Mammary epithelial cell (primary cell): ENCODE data around the gene NCMAP.

ENCODE experiments used
- EZH2 ChIP-seq: IDR thresholded peaks from 2 replicates; pipeline ENCODE4 v1.6.1; 2012; ENCODE audit warnings: low read length, inconsistent platforms, borderline replicate concordance
- TF ChIP-seq, protein P1 (sequence below), 2 donors: IDR thresholded peaks in 1 of 2; conservative IDR thresholded peaks in 1 of 2; 2 replicates each; pipeline ENCODE4 v1.5.1; 2011 to 2012; ENCODE audit warnings: inconsistent platforms in 2 of 2, low read length in 2 of 2, mild to moderate bottlenecking in 2 of 2, control low read depth in 1 of 2, low read depth in 1 of 2; ENCODE audit not compliant: insufficient read depth in 1 of 2; ENCODE audit errors: extremely low read depth in 1 of 2

DNA sequence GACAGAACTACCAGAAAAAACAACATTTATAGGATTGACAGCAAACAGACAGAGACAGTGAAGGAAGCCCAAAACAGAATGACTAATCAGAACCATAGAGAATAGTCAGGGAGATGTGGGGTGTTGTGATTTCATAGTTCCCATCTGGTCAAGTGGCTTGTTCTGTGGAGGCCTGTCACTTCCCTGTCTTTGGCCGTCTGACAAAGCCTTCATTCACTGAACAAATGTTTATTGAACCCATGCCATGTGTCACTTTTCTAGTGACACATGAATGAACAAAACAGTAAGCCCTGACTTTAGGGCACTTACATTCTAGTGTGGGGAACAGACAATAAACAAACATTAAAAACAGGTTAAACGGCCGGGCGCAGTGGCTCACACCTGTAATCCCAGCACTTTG lies 84.0 kb downstream of the NCMAP start:
- TF ChIP-seq, protein P1, sequence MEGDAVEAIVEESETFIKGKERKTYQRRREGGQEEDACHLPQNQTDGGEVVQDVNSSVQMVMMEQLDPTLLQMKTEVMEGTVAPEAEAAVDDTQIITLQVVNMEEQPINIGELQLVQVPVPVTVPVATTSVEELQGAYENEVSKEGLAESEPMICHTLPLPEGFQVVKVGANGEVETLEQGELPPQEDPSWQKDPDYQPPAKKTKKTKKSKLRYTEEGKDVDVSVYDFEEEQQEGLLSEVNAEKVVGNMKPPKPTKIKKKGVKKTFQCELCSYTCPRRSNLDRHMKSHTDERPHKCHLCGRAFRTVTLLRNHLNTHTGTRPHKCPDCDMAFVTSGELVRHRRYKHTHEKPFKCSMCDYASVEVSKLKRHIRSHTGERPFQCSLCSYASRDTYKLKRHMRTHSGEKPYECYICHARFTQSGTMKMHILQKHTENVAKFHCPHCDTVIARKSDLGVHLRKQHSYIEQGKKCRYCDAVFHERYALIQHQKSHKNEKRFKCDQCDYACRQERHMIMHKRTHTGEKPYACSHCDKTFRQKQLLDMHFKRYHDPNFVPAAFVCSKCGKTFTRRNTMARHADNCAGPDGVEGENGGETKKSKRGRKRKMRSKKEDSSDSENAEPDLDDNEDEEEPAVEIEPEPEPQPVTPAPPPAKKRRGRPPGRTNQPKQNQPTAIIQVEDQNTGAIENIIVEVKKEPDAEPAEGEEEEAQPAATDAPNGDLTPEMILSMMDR (conservative IDR thresholded peaks at IDR 0.05 in 1 of 2, IDR thresholded peaks at IDR 0.05 in 1 of 2; ENCODE audit: extremely low read depth in 1 of 2, insufficient read depth in 1 of 2, low read depth in 1 of 2, low read length in 2 of 2), result no peak
- TF ChIP-seq EZH2, result no peak
